ENCODE measurements around the gene EMID1.

DNA sequence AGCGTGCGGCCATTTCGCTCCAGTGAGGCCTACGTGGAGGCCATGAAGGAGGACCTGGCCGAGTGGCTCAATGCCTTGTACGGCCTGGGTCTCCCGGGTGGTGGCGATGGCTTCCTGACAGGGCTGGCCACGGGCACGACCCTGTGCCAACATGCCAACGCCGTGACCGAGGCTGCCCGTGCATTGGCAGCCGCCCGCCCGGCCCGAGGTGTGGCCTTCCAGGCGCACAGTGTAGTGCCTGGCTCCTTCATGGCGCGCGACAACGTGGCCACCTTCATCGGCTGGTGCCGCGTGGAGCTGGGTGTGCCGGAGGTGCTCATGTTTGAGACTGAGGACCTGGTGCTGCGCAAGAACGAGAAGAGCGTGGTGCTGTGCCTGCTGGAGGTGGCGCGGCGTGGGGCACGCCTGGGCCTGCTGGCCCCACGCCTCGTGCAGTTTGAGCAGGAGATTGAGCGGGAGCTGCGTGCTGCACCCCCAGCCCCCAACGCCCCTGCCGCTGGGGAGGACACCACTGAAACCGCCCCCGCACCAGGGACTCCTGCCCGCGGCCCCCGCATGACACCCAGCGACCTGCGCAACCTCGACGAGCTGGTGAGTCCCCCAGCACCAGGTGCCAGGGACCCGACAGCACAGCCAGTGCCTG, 102.6 kb downstream of the EMID1 start:
- TF ChIP-seq, protein P1, sequence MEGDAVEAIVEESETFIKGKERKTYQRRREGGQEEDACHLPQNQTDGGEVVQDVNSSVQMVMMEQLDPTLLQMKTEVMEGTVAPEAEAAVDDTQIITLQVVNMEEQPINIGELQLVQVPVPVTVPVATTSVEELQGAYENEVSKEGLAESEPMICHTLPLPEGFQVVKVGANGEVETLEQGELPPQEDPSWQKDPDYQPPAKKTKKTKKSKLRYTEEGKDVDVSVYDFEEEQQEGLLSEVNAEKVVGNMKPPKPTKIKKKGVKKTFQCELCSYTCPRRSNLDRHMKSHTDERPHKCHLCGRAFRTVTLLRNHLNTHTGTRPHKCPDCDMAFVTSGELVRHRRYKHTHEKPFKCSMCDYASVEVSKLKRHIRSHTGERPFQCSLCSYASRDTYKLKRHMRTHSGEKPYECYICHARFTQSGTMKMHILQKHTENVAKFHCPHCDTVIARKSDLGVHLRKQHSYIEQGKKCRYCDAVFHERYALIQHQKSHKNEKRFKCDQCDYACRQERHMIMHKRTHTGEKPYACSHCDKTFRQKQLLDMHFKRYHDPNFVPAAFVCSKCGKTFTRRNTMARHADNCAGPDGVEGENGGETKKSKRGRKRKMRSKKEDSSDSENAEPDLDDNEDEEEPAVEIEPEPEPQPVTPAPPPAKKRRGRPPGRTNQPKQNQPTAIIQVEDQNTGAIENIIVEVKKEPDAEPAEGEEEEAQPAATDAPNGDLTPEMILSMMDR (IDR thresholded peaks at IDR 0.05), result no peak
- TF ChIP-seq, protein P2, sequence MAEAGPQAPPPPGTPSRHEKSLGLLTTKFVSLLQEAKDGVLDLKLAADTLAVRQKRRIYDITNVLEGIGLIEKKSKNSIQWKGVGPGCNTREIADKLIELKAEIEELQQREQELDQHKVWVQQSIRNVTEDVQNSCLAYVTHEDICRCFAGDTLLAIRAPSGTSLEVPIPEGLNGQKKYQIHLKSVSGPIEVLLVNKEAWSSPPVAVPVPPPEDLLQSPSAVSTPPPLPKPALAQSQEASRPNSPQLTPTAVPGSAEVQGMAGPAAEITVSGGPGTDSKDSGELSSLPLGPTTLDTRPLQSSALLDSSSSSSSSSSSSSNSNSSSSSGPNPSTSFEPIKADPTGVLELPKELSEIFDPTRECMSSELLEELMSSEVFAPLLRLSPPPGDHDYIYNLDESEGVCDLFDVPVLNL (CRISPR knock-in tag; IDR thresholded peaks at IDR 0.05; ENCODE audit: borderline replicate concordance, low read depth), result no peak
- TF ChIP-seq CREM (CRISPR knock-in tag; IDR thresholded peaks at IDR 0.05), result no peak
- TF ChIP-seq SP1 (CRISPR knock-in tag; conservative IDR thresholded peaks at IDR 0.05), result no peak
- no peak for TF ChIP-seq ZNF317 (CRISPR knock-in tag; IDR thresholded peaks at IDR 0.05; ENCODE audit: borderline replicate concordance, low read depth)
- no peak for TF ChIP-seq KAT7 (CRISPR knock-in tag; IDR thresholded peaks at IDR 0.05; ENCODE audit: borderline replicate concordance)
- TF ChIP-seq JUN (CRISPR knock-in tag; IDR thresholded peaks at IDR 0.05), result no peak
- no peak for TF ChIP-seq GRHL2 (CRISPR knock-in tag; IDR thresholded peaks at IDR 0.05; ENCODE audit: insufficient replicate concordance, severe bottlenecking)
- TF ChIP-seq ZNF416 (CRISPR knock-in tag; IDR thresholded peaks at IDR 0.05), result no peak
- no peak for TF ChIP-seq ZNF232 (CRISPR knock-in tag; IDR thresholded peaks at IDR 0.05)
- TF ChIP-seq, protein P3, sequence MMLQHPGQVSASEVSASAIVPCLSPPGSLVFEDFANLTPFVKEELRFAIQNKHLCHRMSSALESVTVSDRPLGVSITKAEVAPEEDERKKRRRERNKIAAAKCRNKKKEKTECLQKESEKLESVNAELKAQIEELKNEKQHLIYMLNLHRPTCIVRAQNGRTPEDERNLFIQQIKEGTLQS (CRISPR knock-in tag; conservative IDR thresholded peaks at IDR 0.05), result no peak
- TF ChIP-seq, protein P4, sequence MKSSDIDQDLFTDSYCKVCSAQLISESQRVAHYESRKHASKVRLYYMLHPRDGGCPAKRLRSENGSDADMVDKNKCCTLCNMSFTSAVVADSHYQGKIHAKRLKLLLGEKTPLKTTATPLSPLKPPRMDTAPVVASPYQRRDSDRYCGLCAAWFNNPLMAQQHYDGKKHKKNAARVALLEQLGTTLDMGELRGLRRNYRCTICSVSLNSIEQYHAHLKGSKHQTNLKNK (CRISPR knock-in tag; IDR thresholded peaks at IDR 0.05), result no peak

Data from WTC11 (cell line).